Measurements from ENCODE around the gene FBXO24.
A peak's percentile ranks its signal among the peaks of the same experiment; 100 is the strongest.

Gene FBXO24

DNA sequence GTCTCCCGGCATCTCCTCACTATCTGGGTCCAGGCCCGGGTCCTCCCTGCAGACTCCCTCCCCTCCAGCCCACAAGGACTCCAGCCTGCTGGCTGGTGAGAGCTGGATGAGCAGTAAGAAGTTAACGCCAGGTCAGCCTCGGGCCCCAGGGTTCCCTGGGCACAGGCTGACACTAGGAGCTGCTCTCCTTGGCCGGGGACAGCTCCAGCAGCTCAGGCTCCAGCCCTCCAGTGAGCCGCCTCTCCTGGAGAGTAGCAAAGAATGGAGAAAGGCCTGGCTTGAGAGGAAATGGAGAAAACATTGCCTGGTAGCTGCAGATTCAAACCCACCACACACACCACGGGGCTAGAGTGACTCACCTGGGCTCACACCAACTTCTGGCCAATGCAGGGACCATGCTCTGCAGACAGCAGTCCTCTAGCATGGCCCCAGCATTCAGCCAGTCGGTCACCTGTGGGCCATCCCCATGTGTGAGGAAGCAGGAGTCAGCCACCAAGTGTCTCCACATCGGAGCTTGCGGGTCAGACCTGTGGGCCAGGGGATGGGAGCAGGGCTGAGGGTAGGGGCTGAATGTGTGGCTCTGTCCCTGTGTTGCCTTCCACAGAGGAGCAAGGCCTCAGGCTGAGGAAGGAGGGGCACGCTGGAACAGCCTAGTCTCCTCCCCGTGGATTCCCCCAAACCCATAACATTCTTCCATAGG, 18.9 kb upstream of the FBXO24 start:
- DNase-seq (ENCODE audit: low read depth): peak; percentile 33
- TF ChIP-seq, protein P1, sequence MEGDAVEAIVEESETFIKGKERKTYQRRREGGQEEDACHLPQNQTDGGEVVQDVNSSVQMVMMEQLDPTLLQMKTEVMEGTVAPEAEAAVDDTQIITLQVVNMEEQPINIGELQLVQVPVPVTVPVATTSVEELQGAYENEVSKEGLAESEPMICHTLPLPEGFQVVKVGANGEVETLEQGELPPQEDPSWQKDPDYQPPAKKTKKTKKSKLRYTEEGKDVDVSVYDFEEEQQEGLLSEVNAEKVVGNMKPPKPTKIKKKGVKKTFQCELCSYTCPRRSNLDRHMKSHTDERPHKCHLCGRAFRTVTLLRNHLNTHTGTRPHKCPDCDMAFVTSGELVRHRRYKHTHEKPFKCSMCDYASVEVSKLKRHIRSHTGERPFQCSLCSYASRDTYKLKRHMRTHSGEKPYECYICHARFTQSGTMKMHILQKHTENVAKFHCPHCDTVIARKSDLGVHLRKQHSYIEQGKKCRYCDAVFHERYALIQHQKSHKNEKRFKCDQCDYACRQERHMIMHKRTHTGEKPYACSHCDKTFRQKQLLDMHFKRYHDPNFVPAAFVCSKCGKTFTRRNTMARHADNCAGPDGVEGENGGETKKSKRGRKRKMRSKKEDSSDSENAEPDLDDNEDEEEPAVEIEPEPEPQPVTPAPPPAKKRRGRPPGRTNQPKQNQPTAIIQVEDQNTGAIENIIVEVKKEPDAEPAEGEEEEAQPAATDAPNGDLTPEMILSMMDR (conservative IDR thresholded peaks at IDR 0.05; ENCODE audit: low read depth, low read length): no peak
- H3K4me3 ChIP-seq (ENCODE audit: low read depth, low read length): no peak overlapping the region

DNA sequence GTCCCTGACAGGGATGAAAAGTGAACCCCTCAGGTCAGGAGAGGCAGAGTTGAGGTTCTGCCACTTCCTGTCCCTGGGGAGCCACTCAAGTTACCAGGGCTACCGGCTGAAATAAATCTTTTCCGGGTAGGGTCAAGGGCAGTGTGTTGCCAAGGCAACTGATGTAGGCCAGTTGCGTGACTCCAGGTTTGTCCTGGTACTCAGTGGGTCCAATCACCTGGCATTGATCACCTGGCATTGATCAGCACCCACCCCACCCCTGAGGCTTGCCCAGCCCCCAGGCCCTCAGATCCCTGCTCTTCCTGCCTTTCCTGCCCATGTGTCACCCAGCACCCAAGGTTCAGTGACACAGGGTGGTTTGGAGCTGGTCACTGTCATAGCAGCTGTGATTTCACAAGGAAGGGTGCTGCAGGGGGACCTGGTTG, 18.4 kb upstream of the FBXO24 start:
- peak; percentile 41 for DNase-seq (ENCODE audit: low read depth)
- TF ChIP-seq, protein P1 (conservative IDR thresholded peaks at IDR 0.05; ENCODE audit: low read depth, low read length): no peak
- H3K4me3 ChIP-seq (ENCODE audit: low read depth, low read length): no peak overlapping the region

DNA sequence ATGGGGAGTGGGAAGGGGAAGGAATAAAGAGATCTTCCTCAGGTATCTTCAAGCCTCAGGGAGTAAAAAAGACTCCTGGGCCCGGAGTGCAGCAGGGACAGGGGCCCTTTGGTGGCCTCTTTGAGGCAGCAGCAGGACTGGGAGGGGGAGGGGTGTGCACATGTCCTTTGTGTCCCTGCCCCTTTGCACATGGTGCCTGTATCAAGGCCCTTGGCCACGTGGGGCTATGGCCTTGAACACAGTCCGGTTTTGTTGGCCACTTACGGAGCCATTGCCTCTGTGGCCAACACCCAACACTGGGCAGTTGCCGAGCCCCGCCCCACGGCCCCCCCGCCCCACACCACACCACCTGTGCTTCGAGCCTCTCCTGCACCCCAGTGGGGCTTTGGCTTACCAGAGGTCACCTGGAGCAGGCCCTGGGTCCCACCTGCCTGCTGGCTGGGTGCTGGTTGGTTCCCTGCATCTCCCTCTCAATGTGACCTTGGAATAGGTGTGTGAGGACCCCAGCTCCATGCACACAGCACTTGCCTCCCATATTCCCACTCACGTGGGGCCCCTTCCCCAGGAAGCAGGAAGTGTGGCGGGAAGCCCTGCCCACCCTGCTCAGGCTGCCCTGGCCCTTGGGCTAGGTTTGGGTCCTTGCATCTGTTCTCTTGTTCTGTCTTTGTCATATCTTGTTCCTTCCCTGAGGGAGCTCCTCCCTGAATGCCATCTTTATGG, 17.8 kb upstream of the FBXO24 start:
- TF ChIP-seq, protein P1 (conservative IDR thresholded peaks at IDR 0.05; ENCODE audit: low read depth, low read length): no peak
- no peak for DNase-seq (ENCODE audit: low read depth)
- no peak overlapping the region for H3K4me3 ChIP-seq (ENCODE audit: low read depth, low read length)

DNA sequence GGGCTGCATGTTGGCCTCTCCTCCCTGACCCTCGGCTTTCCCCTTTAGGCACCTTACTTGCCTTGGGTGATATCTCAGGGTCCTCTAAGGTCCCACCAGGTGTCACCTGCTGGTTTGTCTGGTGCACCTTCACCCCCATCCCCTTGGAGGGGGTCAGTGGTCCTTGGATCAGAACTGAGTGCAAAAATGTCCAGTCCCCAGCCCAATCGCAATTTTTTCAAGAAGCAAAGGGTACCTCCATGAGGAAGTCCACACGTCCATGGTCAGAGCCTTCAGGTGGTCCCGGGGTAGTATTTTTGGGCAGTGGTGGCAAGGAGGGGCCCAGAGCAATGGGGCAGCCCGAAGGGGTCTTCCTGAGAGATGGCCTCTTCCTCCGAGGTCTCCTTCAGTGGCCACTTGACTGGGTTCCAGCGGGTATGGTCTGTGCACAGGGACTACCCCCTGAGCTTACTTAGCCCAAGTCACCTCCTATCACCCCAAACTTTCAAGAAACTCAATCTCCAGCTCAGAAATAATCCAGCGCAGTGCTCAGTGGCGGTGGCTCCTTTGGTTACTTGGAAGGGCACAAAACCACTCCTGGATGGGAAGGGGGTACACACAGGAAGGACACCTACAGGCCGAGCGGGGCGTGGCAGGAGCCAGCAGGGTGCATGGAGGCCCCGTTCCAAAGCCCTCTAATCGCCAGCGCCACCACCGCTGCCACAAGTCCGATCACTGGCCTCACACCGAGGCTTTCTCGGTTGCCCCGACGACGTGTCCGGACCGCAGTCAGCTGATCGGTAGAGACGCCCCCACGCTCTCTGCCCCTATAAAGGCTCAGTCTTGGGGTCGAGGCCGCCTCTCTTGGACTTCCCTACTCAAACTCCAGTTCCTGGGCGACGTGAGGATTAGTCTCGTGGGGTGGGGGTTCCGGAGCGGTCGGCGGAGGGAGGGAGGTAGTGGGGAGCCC, 17.0 kb upstream of the FBXO24 start:
- TF ChIP-seq, protein P1 (conservative IDR thresholded peaks at IDR 0.05; ENCODE audit: low read depth, low read length): peak; percentile 49
- peak overlapping the region; percentile 40 for H3K4me3 ChIP-seq (ENCODE audit: low read depth, low read length)
- peak; percentile 49 for DNase-seq (ENCODE audit: low read depth)

DNA sequence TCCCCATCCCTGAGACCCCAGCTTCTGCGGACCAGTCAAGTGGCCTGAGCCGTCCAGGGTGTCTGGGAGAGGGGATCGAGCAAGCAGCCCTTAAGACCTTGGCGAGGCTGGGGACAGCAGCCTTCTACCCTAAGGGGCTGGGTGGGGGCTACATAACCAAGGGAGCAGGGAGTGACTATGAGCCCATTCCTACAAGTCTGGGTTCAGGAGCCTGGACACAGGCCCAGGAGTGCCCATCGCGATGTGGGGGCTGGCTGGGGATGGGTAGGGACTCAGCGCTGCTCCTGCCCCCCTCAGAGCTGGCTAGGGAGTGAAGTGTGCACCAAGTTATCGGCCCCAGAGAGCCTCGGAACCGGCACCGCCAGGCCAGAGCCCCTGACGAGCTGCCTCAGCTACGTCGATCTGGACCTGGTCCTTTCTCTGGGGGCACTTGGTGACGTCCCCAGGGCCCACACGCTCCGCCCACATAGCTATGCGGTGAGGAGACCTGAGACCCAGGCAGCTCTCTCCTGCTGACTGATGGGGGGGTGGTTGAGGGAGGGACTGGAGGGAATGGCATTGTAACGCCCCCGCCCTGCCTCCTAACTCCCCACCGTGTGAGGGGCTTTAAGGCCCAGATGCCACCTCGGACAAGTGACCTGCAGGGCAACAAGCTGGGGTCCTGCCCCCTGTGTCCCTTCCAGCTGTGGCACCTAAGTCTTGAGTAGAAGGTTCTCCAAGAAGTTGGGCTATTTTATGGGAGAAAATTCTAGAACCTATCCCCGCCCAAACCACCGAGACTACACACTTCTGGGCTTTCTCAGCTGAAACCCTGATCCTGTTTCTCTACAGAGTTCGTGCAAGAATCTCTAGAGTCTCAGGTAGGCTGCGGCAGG, 14.9 kb upstream of the FBXO24 start:
- TF ChIP-seq, protein P1 (conservative IDR thresholded peaks at IDR 0.05; ENCODE audit: low read depth, low read length): no peak
- DNase-seq (ENCODE audit: low read depth): peak; percentile 54
- H3K4me3 ChIP-seq (ENCODE audit: low read depth, low read length): no peak overlapping the region

DNA sequence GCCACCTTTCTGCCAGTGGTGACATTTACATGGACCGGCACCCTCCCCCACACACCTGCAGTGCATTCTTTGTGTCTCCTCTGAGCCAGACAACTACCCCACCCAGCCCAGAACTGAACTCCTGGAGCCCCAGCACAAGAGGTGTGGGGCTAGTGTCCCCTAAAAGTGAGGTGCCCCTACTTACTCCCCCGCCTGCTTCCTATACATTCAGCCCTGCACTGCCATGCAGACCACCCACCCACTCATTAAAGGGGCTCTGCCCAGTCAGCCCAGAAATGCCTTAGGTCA, 14.4 kb upstream of the FBXO24 start:
- DNase-seq (ENCODE audit: low read depth): no peak
- TF ChIP-seq, protein P1 (conservative IDR thresholded peaks at IDR 0.05; ENCODE audit: low read depth, low read length): no peak
- no peak overlapping the region for H3K4me3 ChIP-seq (ENCODE audit: low read depth, low read length)

All from choroid plexus epithelial cell (primary cell).